PC-9 (cell line): ENCODE data around the gene RNF151.

Experiments
- EZH2 ChIP-seq: fragments of 200-600 bp; sonication (generic); IDR thresholded peaks from 2 replicates; pipeline ENCODE4 v1.8.0; 2017; ENCODE audit warnings: antibody characterized with exemption, low read depth
- TF ChIP-seq, protein P1 (sequence below): fragments of 200-600 bp; sonication (generic); conservative IDR thresholded peaks from 2 replicates; pipeline ENCODE4 v1.6.1; 2017; ENCODE audit warnings: mixed run types, antibody characterized with exemption, mild to moderate bottlenecking, moderate library complexity

DNA sequence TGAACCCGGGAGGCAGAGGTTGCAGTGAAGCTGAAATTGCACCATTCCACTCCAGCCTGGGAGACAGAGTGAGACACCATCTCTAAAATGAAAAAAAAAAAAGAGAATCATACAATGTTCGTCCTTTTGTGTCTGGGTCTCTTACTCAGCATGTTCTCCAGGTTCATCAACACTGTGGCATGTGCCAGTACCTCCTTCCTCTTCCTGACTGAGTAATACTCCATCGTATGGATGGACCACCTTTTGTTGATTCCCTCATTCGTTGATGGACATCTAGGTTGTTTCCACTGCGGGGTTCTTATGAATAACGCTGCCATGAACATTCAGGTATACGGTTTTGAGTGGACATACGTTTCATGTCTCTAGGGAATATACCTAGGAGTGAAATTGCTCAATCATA lies 44.3 kb upstream of the RNF151 start:
- TF ChIP-seq, protein P1, sequence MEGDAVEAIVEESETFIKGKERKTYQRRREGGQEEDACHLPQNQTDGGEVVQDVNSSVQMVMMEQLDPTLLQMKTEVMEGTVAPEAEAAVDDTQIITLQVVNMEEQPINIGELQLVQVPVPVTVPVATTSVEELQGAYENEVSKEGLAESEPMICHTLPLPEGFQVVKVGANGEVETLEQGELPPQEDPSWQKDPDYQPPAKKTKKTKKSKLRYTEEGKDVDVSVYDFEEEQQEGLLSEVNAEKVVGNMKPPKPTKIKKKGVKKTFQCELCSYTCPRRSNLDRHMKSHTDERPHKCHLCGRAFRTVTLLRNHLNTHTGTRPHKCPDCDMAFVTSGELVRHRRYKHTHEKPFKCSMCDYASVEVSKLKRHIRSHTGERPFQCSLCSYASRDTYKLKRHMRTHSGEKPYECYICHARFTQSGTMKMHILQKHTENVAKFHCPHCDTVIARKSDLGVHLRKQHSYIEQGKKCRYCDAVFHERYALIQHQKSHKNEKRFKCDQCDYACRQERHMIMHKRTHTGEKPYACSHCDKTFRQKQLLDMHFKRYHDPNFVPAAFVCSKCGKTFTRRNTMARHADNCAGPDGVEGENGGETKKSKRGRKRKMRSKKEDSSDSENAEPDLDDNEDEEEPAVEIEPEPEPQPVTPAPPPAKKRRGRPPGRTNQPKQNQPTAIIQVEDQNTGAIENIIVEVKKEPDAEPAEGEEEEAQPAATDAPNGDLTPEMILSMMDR = no peak
- no peak for TF ChIP-seq EZH2
